K562 treated with DMSO at 1 percent for 48 hours (cell line): ENCODE data around the gene CCL8. TPM values are rescaled to one million over a fixed set of nuclear protein-coding genes. Genes with fewer than 3 reads are reported as not detected.

Source experiments
- total RNA-seq: library from RNA; unstranded; fragments of 300-600 nt; gene quantifications from 2 replicates; pipeline ENCODE4 v1.2.3, GENCODE V29; 2022; ENCODE audit warnings: low replicate concordance; ENCODE audit errors: extremely low read depth

CCL8 gene
- not detected in 2 replicates for total RNA-seq

DNA sequence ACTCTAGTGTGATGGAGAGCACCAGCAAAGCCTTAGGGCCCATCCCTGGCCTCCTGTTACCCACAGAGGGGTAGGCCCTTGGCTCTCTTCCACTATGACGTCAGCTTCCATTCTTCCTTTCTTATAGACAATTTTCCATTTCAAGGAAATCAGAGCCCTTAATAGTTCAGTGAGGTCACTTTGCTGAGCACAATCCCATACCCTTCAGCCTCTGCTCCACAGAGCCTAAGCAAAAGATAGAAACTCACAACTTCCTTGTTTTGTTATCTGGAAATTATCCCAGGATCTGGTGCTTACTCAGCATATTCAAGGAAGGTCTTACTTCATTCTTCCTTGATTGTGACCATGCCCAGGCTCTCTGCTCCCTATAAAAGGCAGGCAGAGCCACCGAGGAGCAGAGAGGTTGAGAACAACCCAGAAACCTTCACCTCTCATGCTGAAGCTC is at the start of gene CCL8:
CCL8 (plus strand) TSS at position 397 of the 445 bp plus-strand sequence. CDS start 67 bp downstream, outside the sequence.

DNA sequence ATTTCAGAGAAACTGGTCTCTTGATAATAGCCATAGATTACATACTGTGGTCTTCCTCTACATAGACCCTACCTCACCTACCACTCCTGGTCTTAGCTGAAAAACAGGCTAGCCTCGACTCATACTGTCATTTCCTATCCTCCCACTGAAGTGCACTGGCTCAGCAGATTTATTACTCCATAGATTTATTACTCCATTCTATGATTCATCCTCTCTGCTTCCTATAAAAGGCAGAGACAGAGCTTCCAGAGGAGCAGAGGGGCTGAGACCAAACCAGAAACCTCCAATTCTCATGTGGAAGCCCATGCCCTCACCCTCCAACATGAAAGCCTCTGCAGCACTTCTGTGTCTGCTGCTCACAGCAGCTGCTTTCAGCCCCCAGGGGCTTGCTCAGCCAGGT is 49.3 kb upstream of the CCL8 start, which contains the start of gene CCL7:
CCL7 (plus strand) TSS at position 253 of the 400 bp plus-strand sequence; CDS start at position 323, 70 bp downstream.

GRCh38 chr17:34285286-34285792 is 33.9 kb upstream of the CCL8 start, which contains the start of gene CCL11:
Gene CCL11 (plus strand): TSS chr17:34285742. CDS start chr17:34285809, 67 bp downstream.

GRCh38 chr17:34356194-34356593 is 37.0 kb downstream of the CCL8 start, which contains the start of gene CCL13:
Gene CCL13 (plus strand): TSS chr17:34356480. CDS start chr17:34356527, 47 bp downstream.

GRCh38 chr17:34363183-34363661 is 44.0 kb downstream of the CCL8 start, which contains the start of gene CCL1:
Gene CCL1 (minus strand): TSS chr17:34363233. CDS start chr17:34363161, 72 bp downstream.

Other genes starting within 250 kb of the CCL8 start
- gene CCL2, start 64.2 kb upstream of the CCL8 start, total RNA-seq, result not detected in 2 replicates
- not detected in 2 replicates for gene CCL7, start 49.2 kb upstream of the CCL8 start, total RNA-seq
- gene CCL11, start 33.7 kb upstream of the CCL8 start, total RNA-seq, result not detected in 2 replicates
- gene CCL13, start 37.0 kb downstream of the CCL8 start, total RNA-seq, result not detected in 2 replicates
- not detected in 2 replicates for gene CCL1, start 43.8 kb downstream of the CCL8 start, total RNA-seq